Muscle of leg (tissue), 11 donors: Measurements from ENCODE around the gene BCL2L14. TPM values are rescaled to one million over a fixed set of nuclear protein-coding genes. Genes with fewer than 3 reads are reported as not detected.
"Not testable (repeated sequence)": the region's sequence is repeated elsewhere in the genome, so short reads cannot be mapped to it uniquely, and the experiment has no call there.

Experiments
- DNase-seq: peaks from one replicate; pipeline ENCODE4 v3.0.0; 2013
- H3K27ac ChIP-seq: one replicate; pipeline ENCODE4 v1.5.1; 2013; ENCODE audit warnings: mild to moderate bottlenecking, low read length, control low read depth
- H3K27me3 ChIP-seq: one replicate; pipeline ENCODE4 v1.6.1; 2013; ENCODE audit warnings: low read length; ENCODE audit not compliant: control insufficient read depth, insufficient read depth
- H3K36me3 ChIP-seq: one replicate; pipeline ENCODE4 v1.6.1; 2013; ENCODE audit warnings: low read length; ENCODE audit not compliant: control insufficient read depth, insufficient read depth
- H3K4me1 ChIP-seq: one replicate; pipeline ENCODE4 v1.6.1; 2013; ENCODE audit warnings: low read length; ENCODE audit not compliant: control insufficient read depth, insufficient read depth
- H3K4me3 ChIP-seq: one replicate; pipeline ENCODE4 v1.5.1; 2013; ENCODE audit warnings: low read length, control low read depth
- H3K9me3 ChIP-seq: replicated peaks from 2 replicates; pipeline ENCODE4 v1.6.1; 2013; ENCODE audit warnings: low read depth, low read length; ENCODE audit not compliant: control insufficient read depth
- WGBS: methylation state at CpG from one replicate; pipeline ENCODE4 v1.1.5; 2013; ENCODE audit warnings: missing lambda C conversion rate; ENCODE audit not compliant: insufficient coverage; 5-methylcytosine and 5-hydroxymethylcytosine counted together
- polyA plus RNA-seq, 8 donors: library from polyadenylated mRNA; unstranded; fragments of 120-200 nt; gene quantifications; one replicate each; pipeline versions ENCODE4 v1.2.1 to v1.2.3, GENCODE V29; 2013; ENCODE audit warnings: inconsistent platforms in 1 of 8, low replicate concordance in 1 of 8; ENCODE audit not compliant: insufficient read length in 8 of 8, insufficient read depth in 1 of 8
- total RNA-seq: library from RNA; stranded (reverse); fragments of 120-200 nt; gene quantifications from one replicate; pipeline ENCODE4 v1.2.4, GENCODE V29; 2013

Gene BCL2L14
- total and polyA plus RNA-seq, 9 donors: 0.15 to 0.83 (median 0.28) TPM; not detected in 3

DNA sequence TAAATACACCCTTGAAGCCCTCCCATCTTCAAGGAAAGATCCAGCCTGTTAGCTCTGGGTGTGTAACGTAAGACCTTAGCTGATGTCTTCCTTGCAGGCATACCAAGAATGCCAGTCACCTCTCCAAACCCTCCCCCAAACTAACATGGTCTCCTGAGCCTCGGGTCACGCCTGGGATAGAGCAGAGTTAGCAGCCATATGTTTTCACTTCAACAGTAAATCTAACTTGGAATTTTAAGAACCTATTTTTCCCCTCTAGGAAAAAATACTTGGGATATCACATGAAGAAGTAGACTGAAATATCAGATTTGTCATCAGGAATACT, 27.9 kb downstream of the BCL2L14 start:
- no peaks in the 10 kb centered on the region for H3K27me3 ChIP-seq

GRCh38 chr12:12099102-12099501, 28.4 kb downstream of the BCL2L14 start:
- Histone ChIP-seq H3K4me3 (no peak overlapping the region), H3K27ac (no peak overlapping the region), H3K36me3 (peaks cover 12% of the 10 kb centered on the region), H3K4me1 (no peaks in the 10 kb centered on the region), H3K9me3 (peaks cover 2% of the 10 kb centered on the region), H3K27me3 (no peaks in the 10 kb centered on the region)
- DNase-seq: no peak
- 80% methylated on average over 1 of the region's 6 CpGs for WGBS

More for the DNA sequence above, 27.9 kb downstream of the BCL2L14 start:
- Histone ChIP-seq H3K9me3 (no peaks in the 10 kb centered on the region), H3K4me1 (no peaks in the 10 kb centered on the region), H3K4me3 (no peak overlapping the region), H3K27ac (no peak overlapping the region), H3K36me3 (peaks cover 8% of the 10 kb centered on the region)
- DNase-seq: no peak
- 63% methylated on average over 1 of the region's 3 CpGs for WGBS

- Histone ChIP-seq H3K4me3 (no peak overlapping the region), H3K27me3 (no peaks in the 10 kb centered on the region), H3K36me3 (peaks cover 12% of the 10 kb centered on the region), H3K9me3 (peaks cover 21% of the 10 kb centered on the region), H3K27ac (no peak overlapping the region), H3K4me1 (no peaks in the 10 kb centered on the region)
- DNase-seq: no peak
- 41% methylated on average over 1 of the region's 6 CpGs for WGBS
Observed at GRCh38 chr12:12107678-12108077, 36.9 kb downstream of the BCL2L14 start.

DNA sequence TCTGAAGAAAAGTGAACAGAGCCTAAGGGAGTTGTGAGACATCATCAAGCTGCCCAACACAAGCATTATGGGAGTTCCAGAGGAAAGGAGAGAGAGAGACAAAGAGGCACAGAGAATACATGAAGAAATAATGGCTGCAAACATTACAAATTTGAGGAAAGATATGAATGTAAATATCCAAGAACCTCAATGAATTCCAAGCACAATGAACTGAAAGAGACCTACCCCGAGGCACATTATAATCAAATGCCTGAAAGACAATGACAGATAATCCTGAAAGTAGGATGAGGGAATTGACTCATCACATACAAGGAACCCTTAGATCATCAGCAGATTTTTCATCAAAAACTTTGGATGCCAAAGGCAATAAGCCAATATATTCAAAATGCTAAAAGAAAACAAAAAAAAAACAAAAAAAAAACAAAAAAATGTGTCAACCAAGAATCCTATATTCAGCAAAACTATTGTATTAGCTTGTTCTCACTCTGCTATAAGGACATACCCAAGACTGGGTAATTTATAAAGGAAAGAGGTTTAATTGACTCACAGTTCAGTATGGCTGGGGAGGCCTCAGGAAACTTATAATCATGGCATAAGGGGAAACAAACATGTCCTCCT, 37.8 kb downstream of the BCL2L14 start:
- Histone ChIP-seq H3K4me3 (no peak overlapping the region), H3K4me1 (no peaks in the 10 kb centered on the region), H3K9me3 (peaks cover 21% of the 10 kb centered on the region), H3K36me3 (peaks cover 15% of the 10 kb centered on the region), H3K27ac (no peak overlapping the region), H3K27me3 (no peaks in the 10 kb centered on the region)
- DNase-seq: no peak
- WGBS: no CpG with 5 or more reads among the region's 1 CpG

DNA sequence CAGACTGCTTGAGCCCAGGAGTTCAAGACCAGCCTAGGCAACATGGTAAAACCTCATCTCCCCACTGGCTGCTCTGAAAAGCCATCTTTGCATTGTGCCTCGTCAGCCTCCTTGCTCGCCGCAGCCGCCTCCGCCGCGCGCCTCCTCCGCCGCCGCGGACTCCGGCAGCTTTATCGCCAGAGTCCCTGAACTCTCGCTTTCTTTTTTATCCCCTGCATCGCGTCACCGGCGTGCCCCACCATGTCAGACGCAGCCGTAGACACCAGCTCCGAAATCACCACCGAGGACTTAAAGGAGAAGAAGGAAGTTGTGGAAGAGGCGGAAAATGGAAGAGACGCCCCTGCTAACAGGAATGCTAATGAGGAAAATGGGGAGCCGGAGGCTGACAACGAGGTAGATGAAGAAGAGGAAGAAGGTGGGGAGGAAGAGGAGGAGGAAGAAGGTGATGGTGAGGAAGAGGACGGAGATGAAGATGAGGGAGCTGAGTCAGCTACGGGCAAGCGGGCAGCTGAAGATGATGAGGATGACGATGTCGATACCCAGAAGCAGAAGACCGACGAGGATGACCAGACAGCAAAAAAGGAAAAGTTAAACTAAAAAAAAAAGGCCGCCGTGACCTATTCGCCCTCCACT, 40.3 kb downstream of the BCL2L14 start:
- not testable (repeated sequence) for H3K4me3 ChIP-seq, H3K27me3 ChIP-seq, H3K27ac ChIP-seq, DNase-seq, H3K4me1 ChIP-seq
- 95% methylated on average over 22 of the region's 37 CpGs for WGBS
- H3K9me3 ChIP-seq: peaks cover 17% of the 10 kb centered on the region
- peaks cover 13% of the 10 kb centered on the region for H3K36me3 ChIP-seq

DNA sequence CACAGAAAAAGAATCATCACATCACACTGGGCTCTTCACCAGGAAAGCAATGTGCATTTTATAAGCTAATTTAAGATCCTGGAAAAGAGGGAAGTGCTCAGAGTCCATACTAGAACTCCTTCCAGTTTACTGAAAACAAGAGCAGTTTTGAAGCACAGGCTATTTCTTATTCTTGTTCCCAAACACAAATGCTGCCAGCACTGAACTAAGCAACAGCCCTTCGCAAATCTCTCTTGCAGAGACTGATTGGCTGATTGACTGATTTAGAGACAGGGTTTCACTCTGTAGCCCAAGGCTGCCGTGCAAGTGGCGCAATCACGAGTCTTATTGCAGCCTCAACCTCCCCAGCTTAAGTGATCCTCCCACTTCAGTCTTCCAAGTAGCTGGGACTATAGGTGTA, 44.8 kb downstream of the BCL2L14 start:
- no peak overlapping the region for H3K27ac ChIP-seq
- no peak overlapping the region for H3K4me3 ChIP-seq
- peak; percentile 75 for DNase-seq
- H3K4me1 ChIP-seq: no peaks in the 10 kb centered on the region
- H3K36me3 ChIP-seq: peaks cover 13% of the 10 kb centered on the region
- no peaks in the 10 kb centered on the region for H3K9me3 ChIP-seq
- WGBS: no CpG with 5 or more reads among the region's 4 CpGs
- H3K27me3 ChIP-seq: no peaks in the 10 kb centered on the region

DNA sequence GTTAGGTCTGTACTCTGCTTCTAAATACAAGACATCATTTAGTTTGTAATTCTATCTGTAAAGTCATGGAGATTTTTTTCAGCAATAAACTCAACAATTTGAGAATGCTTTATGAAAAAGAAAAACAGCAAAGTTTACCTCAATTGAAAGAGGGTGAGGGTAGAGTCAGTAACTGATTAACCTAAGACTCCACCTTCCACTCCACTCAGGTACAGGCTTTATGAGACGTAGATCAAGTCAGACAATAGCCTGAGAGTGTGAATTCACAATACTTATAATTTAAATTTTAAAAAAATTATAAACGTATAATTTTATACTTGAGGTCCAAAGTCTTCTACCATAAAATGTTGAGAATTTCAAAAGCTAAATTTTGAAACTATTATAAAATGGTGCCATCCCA, 45.9 kb downstream of the BCL2L14 start:
- no peak for DNase-seq
- H3K4me1 ChIP-seq: no peaks in the 10 kb centered on the region
- no peaks in the 10 kb centered on the region for H3K27me3 ChIP-seq
- no peaks in the 10 kb centered on the region for H3K9me3 ChIP-seq
- H3K27ac ChIP-seq: no peak overlapping the region
- H3K4me3 ChIP-seq: no peak overlapping the region
- peaks cover 16% of the 10 kb centered on the region for H3K36me3 ChIP-seq
- WGBS: no CpG with 5 or more reads among the region's 2 CpGs

DNA sequence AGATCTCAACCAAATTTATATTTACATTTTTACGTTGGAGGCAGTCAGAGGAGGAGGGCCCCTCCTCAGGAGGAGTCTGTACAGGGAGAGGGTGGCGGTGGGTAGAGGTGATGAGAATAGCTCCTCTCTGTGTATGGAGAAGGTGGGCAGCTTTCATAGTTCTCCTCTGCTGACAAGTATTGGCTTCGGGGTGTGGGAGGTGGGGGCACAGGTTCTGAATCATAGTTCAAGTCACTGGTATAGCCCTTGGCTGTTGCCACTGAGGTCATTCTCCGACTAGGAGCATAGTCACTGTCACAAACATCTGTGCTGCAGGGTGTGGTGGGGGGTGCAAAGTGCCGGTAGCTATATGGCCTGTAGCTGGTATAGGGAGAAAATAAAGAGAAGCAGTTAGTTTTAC, 50.3 kb downstream of the BCL2L14 start:
- 73% methylated on average over 3 of the region's 5 CpGs for WGBS
- no peak for DNase-seq
- H3K4me1 ChIP-seq: no peaks in the 10 kb centered on the region
- H3K9me3 ChIP-seq: no peaks in the 10 kb centered on the region
- H3K27ac ChIP-seq: no peak overlapping the region
- H3K4me3 ChIP-seq: no peak overlapping the region
- H3K36me3 ChIP-seq: peaks cover 26% of the 10 kb centered on the region
- H3K27me3 ChIP-seq: no peaks in the 10 kb centered on the region

DNA sequence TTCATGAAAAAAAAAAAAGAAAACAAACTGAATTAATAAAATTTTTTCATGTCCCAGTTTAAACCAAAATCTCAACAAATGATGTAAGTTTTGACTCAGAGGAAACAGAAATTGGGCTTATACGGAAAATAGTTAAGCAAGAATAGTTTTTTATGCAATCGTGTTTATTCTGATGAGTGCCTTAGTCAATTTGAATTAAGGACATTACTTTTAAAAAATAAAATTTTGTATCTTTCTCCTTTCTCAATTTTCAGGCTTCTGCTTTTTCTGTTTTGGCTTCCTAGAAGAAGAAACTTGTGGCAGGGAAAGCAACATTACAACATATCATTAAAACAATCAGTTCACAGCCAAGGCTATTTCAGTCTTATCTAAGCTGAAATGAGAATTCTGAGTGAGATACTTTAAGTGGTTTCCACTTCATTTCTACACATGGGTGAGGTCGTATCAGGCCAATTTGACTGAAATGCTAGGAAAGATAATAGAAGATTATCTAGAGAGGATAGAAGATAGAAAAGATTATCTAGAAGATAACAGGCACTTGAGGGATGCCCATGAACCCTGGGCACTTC, 52.4 kb downstream of the BCL2L14 start:
- H3K4me3 ChIP-seq: no peak overlapping the region
- no peaks in the 10 kb centered on the region for H3K9me3 ChIP-seq
- no peaks in the 10 kb centered on the region for H3K4me1 ChIP-seq
- no peaks in the 10 kb centered on the region for H3K27me3 ChIP-seq
- H3K27ac ChIP-seq: no peak overlapping the region
- DNase-seq: no peak
- WGBS: no CpG with 5 or more reads among the region's 3 CpGs
- H3K36me3 ChIP-seq: peaks cover 30% of the 10 kb centered on the region

DNA sequence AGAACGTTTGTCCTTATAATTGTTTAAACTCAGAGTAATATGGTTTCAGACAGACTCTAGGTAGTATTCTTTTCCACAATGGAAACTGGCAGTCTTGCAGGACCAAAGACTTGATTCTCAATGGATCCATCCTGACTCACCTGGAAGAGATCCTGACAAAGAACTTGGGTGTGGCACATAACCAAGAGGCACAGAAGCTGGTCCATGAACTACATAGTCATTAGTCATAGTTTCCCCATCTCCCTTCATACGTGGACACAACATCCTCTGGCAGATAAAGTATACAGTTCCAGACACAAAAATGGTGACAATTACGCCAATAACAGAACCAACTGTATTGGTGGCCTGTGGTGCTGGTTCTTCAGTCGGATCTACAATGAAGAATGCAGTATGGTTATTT, 55.8 kb downstream of the BCL2L14 start:
- Histone ChIP-seq H3K4me3 (no peak overlapping the region), H3K4me1 (no peaks in the 10 kb centered on the region), H3K27ac (no peak overlapping the region), H3K9me3 (no peaks in the 10 kb centered on the region), H3K36me3 (peaks cover 26% of the 10 kb centered on the region), H3K27me3 (no peaks in the 10 kb centered on the region)
- no CpG with 5 or more reads among the region's 4 CpGs for WGBS
- DNase-seq: no peak
